GM23338 (cell line): ENCODE results near the gene BICRA. TPM values are rescaled to one million over a fixed set of nuclear protein-coding genes. Genes with fewer than 3 reads are reported as not detected.

Experiments
- CREB1 ChIP-seq: fragments of 250-450 bp; sonication (Bioruptor Pico); IDR thresholded peaks from 2 replicates; pipeline ENCODE4 v1.5.0; 2020; ENCODE audit warnings: low read depth, mild to moderate bottlenecking, moderate library complexity
- ETS1 ChIP-seq: IDR thresholded peaks from 2 replicates; pipeline ENCODE4 v1.6.1; 2016; ENCODE audit warnings: antibody characterized with exemption
- EZH2 ChIP-seq: fragments of 200-600 bp; sonication (generic); IDR thresholded peaks from one replicate; pipeline ENCODE4 v1.8.0; 2017; ENCODE audit warnings: antibody characterized with exemption, mild to moderate bottlenecking, low read depth; ENCODE audit not compliant: unreplicated experiment
- POLR2AphosphoS5 ChIP-seq: IDR thresholded peaks from 2 replicates; pipeline ENCODE4 v1.6.1; 2016; ENCODE audit warnings: antibody characterized with exemption, low read depth
- REST ChIP-seq: IDR thresholded peaks from one replicate; pipeline ENCODE4 v1.6.1; 2018; ENCODE audit warnings: antibody characterized with exemption; ENCODE audit not compliant: unreplicated experiment
- ZNF331 ChIP-seq: fragments of 250-450 bp; sonication (Bioruptor Pico); IDR thresholded peaks from 2 replicates; pipeline ENCODE4 v1.5.0; 2020; ENCODE audit warnings: low read depth, mild to moderate bottlenecking, moderate library complexity
- ZNF462 ChIP-seq: fragments of 250-450 bp; sonication (Bioruptor Pico); IDR thresholded peaks from 2 replicates; pipeline ENCODE4 v1.5.0; 2020; ENCODE audit warnings: mild to moderate bottlenecking, moderate library complexity
- polyA plus RNA-seq: library from polyadenylated mRNA; unstranded; fragments of >200 nt; fragmentation: Nextera tagmentation; extraction: Ambion mirVana; gene quantifications from 2 replicates; pipeline ENCODE4 v1.2.1, GENCODE V29; 2016
- total RNA-seq: library from RNA; depleted of rRNA; stranded (reverse); fragments of >200 nt; shearing (Covaris generic); gene quantifications from 2 replicates; pipeline ENCODE4 v1.2.3, GENCODE V29; 2014

Gene BICRA
- total and polyA plus RNA-seq, 2 experiments from 2014 or later, result 7.0 to 37.7 TPM

- TF ChIP-seq REST (no peak), EZH2 (no peak), POLR2AphosphoS5 (no peak), ZNF331 (CRISPR knock-in tag) (no peak), ZNF462 (no peak), ETS1 (no peak), CREB1 (no peak)
Measured at GRCh38 chr19:47676811-47677210, 67.9 kb downstream of the BICRA start (continued).
